Activated naive CD4-positive, alpha-beta T cell treated with anti-CD3 and anti-CD28 coated beads, Interleukin-2, amount 50 U/mL, for 16 hours (primary cell): ENCODE results near the gene CREM.
"Not testable (repeated sequence)": the region's sequence is repeated elsewhere in the genome, so short reads cannot be mapped to it uniquely, and the experiment has no call there.

Source experiments
- DNase-seq: peaks from one replicate; pipeline ENCODE4 v3.0.0-alpha.2; 2020

CREM gene

GRCh38 chr10:35126530-35127288, at the start of gene CREM:
Gene CREM (plus strand): TSS chr10:35126846. CDS start chr10:35137836, 10,990 bp downstream.
- DNase-seq = peak; percentile 99

GRCh38 chr10:35079265-35079664, 47.4 kb upstream of the CREM start:
- DNase-seq = no peak

GRCh38 chr10:35079763-35080162, 46.9 kb upstream of the CREM start:
- DNase-seq = no peak

- DNase-seq = not testable (repeated sequence)
These were observed 46.4 kb upstream of the CREM start for GRCh38 chr10:35080261-35080660.

- no peak for DNase-seq
These were observed 43.4 kb upstream of the CREM start for GRCh38 chr10:35083242-35083641.

GRCh38 chr10:35089611-35090161, 37.0 kb upstream of the CREM start:
- peak; percentile 12 for DNase-seq

- DNase-seq = peak; percentile 92
These were observed 36.3 kb upstream of the CREM start, which contains the start of gene CUL2 for GRCh38 chr10:35090162-35090954. Gene CUL2 (minus strand): TSS chr10:35090341. CDS start chr10:35071317, 19,024 bp downstream.

GRCh38 chr10:35091994-35092790, 34.5 kb upstream of the CREM start:
- DNase-seq = no peak

- DNase-seq = no peak
These were observed 33.8 kb upstream of the CREM start for GRCh38 chr10:35092851-35093250.

GRCh38 chr10:35096312-35096711, 30.3 kb upstream of the CREM start:
- DNase-seq = no peak

GRCh38 chr10:35097510-35097909, 29.1 kb upstream of the CREM start:
- DNase-seq = no peak

GRCh38 chr10:35103882-35104281, 22.8 kb upstream of the CREM start:
- no peak for DNase-seq

- no peak for DNase-seq
These were observed 14.1 kb upstream of the CREM start for GRCh38 chr10:35112571-35112970.

GRCh38 chr10:35119378-35119777, 7.3 kb upstream of the CREM start:
- DNase-seq = no peak

GRCh38 chr10:35124540-35124939, 2.1 kb upstream of the CREM start:
- DNase-seq = no peak

GRCh38 chr10:35126062-35126529, 550 bp upstream of the CREM start:
- DNase-seq = no peak

GRCh38 chr10:35127289-35127891, 744 bp downstream of the CREM start:
- DNase-seq = peak; percentile 53

- no peak for DNase-seq
These were observed 2.6 kb downstream of the CREM start for GRCh38 chr10:35129185-35129674.

GRCh38 chr10:35130663-35131062, 4.0 kb downstream of the CREM start:
- DNase-seq = no peak

- no peak for DNase-seq
These were observed 6.1 kb downstream of the CREM start for GRCh38 chr10:35132727-35133126.

GRCh38 chr10:35133586-35133985, 6.9 kb downstream of the CREM start:
- DNase-seq = no peak

GRCh38 chr10:35135861-35136260, 9.2 kb downstream of the CREM start:
- no peak for DNase-seq
